ENCODE data around the gene CAMTA1.

The CAMTA1 gene

DNA sequence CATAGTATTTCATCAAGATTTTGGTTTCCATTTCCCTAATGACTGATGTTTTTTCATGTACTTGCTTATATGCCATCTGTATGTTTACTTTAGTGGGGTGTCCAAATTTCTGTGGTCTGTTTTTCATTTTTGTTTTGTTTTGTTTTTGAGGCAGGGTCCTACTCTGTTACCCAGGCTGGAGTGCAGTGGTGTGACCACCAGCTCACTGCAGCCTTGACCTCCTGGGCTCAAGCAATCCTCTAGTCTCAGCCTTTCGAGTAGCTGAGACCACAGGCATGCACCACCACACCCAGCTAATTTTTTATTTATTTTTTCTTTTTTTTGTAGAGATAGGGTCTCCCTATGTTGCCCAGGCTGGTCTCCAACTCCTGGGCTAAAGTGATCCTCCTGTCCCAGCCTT, 607.9 kb downstream of the CAMTA1 start:
- POLR2A ChIA-PET, result no interaction called here
- Histone ChIP-seq H3K4me3 (ENCODE audit: low read depth, low read length) (no peak overlapping the region), H3K27ac (ENCODE audit: extremely low read depth, low read depth, low read length) (no peak overlapping the region), H3K4me1 (ENCODE audit: control insufficient read depth, insufficient read depth, low read length) (no peaks in the 10 kb centered on the region), H3K36me3 (ENCODE audit: control insufficient read depth in 2 of 2, insufficient read depth in 1 of 2, low read length in 2 of 2) (no peaks in the 10 kb centered on the region), H3K9me3 (ENCODE audit: control insufficient read depth, insufficient read depth, low read depth, low read length) (peaks cover 3% of the 10 kb centered on the region; the same call in 1 of the 2 replicates)
- TF ChIP-seq KLF16 (tag by site-specific recombination; IDR thresholded peaks at IDR 0.05) (no peak), HOXD13 (CRISPR knock-in tag; IDR thresholded peaks at IDR 0.05; ENCODE audit: borderline replicate concordance) (no peak), ZNF426 (tag by site-specific recombination; IDR thresholded peaks at IDR 0.05) (no peak), GLI2 (tag by site-specific recombination; IDR thresholded peaks at IDR 0.05; ENCODE audit: borderline replicate concordance, low read depth) (no peak), ZNF514 (tag by site-specific recombination; IDR thresholded peaks at IDR 0.05) (no peak), GFI1B (tag by site-specific recombination; IDR thresholded peaks at IDR 0.05) (no peak), PRDM2 (tag by site-specific recombination; IDR thresholded peaks at IDR 0.05; ENCODE audit: borderline replicate concordance) (no peak), ZNF202 (tag by site-specific recombination; IDR thresholded peaks at IDR 0.05; ENCODE audit: borderline replicate concordance) (no peak)
- TF ChIP-seq, protein P1, sequence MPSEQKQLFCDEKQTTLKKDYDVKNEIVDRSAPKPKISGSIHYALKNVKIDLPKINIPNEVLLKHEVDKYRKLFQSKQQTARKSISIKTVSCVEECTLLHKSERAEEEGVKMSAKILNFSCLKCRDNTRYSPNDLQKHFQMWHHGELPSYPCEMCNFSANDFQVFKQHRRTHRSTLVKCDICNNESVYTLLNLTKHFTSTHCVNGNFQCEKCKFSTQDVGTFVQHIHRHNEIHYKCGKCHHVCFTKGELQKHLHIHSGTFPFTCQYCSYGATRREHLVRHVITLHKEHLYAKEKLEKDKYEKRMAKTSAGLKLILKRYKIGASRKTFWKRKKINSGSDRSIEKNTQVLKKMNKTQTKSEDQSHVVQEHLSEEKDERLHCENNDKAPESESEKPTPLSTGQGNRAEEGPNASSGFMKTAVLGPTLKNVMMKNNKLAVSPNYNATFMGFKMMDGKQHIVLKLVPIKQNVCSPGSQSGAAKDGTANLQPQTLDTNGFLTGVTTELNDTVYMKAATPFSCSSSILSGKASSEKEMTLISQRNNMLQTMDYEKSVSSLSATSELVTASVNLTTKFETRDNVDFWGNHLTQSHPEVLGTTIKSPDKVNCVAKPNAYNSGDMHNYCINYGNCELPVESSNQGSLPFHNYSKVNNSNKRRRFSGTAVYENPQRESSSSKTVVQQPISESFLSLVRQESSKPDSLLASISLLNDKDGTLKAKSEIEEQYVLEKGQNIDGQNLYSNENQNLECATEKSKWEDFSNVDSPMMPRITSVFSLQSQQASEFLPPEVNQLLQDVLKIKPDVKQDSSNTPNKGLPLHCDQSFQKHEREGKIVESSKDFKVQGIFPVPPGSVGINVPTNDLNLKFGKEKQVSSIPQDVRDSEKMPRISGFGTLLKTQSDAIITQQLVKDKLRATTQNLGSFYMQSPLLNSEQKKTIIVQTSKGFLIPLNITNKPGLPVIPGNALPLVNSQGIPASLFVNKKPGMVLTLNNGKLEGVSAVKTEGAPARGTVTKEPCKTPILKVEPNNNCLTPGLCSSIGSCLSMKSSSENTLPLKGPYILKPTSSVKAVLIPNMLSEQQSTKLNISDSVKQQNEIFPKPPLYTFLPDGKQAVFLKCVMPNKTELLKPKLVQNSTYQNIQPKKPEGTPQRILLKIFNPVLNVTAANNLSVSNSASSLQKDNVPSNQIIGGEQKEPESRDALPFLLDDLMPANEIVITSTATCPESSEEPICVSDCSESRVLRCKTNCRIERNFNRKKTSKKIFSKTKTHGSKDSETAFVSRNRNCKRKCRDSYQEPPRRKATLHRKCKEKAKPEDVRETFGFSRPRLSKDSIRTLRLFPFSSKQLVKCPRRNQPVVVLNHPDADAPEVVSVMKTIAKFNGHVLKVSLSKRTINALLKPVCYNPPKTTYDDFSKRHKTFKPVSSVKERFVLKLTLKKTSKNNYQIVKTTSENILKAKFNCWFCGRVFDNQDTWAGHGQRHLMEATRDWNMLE (tag by site-specific recombination; conservative IDR thresholded peaks at IDR 0.05; ENCODE audit: low read depth), result no peak
- CTCF ChIA-PET, result interaction anchor here (0.6 kb wide), 1 partner anchor 137 kb away, joined by 3 read pairs; no protein-coding TSS in a partner anchor

- ChIA-PET POLR2A (no interaction called here), CTCF (interaction anchor here (0.6 to 1.1 kb wide), 3 partner anchors 8 to 252 kb away, joined by 3 read pairs; no protein-coding TSS in a partner anchor)
- peaks cover 3% of the 10 kb centered on the region; the same call in 1 of the 2 replicates for H3K9me3 ChIP-seq (ENCODE audit: control insufficient read depth, insufficient read depth, low read depth, low read length)
- no peaks in the 10 kb centered on the region for H3K4me1 ChIP-seq (ENCODE audit: control insufficient read depth, insufficient read depth, low read length)
- H3K27ac ChIP-seq (ENCODE audit: extremely low read depth, low read depth, low read length), result no peak overlapping the region
- H3K36me3 ChIP-seq (ENCODE audit: control insufficient read depth in 2 of 2, insufficient read depth in 1 of 2, low read length in 2 of 2), result no peaks in the 10 kb centered on the region
- H3K4me3 ChIP-seq (ENCODE audit: low read depth, low read length), result no peak overlapping the region
- TF ChIP-seq TRIM28 (IDR thresholded peaks at IDR 0.05; ENCODE audit: borderline replicate concordance, low read length) (peak; percentile 75), ZNF549 (tag by site-specific recombination; IDR thresholded peaks at IDR 0.05) (0 out of 2 replicates have a peak, but pooled peaks have one; percentile 2), KLF8 (tag by site-specific recombination; IDR thresholded peaks at IDR 0.05) (0 out of 2 replicates have a peak, but pooled peaks have one; percentile 23), ZNF280D (tag by site-specific recombination; IDR thresholded peaks at IDR 0.05) (peak; percentile 99), ZNF391 (tag by site-specific recombination; IDR thresholded peaks at IDR 0.05; ENCODE audit: borderline replicate concordance, low read depth) (no peak), REST (tag by site-specific recombination; IDR thresholded peaks at IDR 0.05) (no peak)
- TF ChIP-seq, protein P2, sequence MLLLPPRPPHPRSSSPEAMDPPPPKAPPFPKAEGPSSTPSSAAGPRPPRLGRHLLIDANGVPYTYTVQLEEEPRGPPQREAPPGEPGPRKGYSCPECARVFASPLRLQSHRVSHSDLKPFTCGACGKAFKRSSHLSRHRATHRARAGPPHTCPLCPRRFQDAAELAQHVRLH (tag by site-specific recombination; IDR thresholded peaks at IDR 0.05), result peak; percentile 61; the same call in 1 of the 2 replicates
Measured at GRCh38 chr1:7395251-7395650, 610.0 kb downstream of the CAMTA1 start.

All from HEK293 (cell line).